ENCODE measurements around the gene GSTP1. TPM values are rescaled to one million over a fixed set of nuclear protein-coding genes. Genes with fewer than 3 reads are reported as not detected.
"Not testable (repeated sequence)": the region's sequence is repeated elsewhere in the genome, so short reads cannot be mapped to it uniquely, and the experiment has no call there.

Gene GSTP1
- total RNA-seq, 1 experiment from 2014 or later = 665 TPM

- no peak for DNase-seq (ENCODE audit: extremely low read depth, low read depth)
Observed at GRCh38 chr11:67562963-67563704, 20.5 kb upstream of the GSTP1 start.

- peak; percentile 47 for DNase-seq (ENCODE audit: extremely low read depth, low read depth)
Observed at GRCh38 chr11:67563705-67564114, 19.9 kb upstream of the GSTP1 start.

DNA sequence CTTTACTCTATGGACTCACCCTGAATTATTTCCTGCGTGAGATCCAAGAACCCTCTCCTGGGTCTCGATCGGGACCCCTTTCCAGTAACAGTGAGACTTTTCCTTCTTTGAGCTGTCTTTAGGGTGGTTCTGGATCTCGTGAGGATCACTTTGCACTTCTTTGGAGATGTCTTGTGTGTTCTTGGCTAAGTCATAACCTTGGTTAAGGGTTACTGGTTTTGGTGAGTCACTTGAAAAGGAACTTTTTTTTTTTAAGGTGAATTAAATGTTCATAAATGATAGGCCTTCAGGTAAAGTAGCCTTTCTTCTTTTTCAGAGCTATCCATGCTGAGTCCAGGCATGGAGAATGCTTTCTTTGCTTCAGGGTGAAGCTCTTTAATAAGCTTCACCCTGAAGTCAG lies 19.4 kb upstream of the GSTP1 start:
- no peak for DNase-seq (ENCODE audit: extremely low read depth, low read depth)

DNA sequence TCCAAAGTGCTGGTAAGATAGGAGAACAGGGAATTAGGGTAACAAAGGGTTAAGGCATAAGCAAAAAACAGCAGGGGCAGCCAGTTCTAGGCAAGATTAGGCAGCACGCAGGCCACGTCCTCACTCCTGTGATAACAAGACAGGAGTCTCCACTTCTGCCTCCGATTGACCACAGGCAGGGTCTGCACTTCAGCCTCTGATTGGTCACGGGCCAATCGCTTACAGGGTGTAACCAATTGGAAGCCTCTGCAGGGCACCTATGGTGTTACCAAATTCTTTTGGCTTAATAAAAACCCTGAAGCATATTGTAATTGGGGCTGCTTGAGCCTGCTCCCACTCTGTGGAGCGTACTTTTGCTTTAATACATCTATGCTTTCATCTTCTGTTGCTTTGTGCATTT lies 12.2 kb upstream of the GSTP1 start:
- no peak for DNase-seq (ENCODE audit: extremely low read depth, low read depth)

DNA sequence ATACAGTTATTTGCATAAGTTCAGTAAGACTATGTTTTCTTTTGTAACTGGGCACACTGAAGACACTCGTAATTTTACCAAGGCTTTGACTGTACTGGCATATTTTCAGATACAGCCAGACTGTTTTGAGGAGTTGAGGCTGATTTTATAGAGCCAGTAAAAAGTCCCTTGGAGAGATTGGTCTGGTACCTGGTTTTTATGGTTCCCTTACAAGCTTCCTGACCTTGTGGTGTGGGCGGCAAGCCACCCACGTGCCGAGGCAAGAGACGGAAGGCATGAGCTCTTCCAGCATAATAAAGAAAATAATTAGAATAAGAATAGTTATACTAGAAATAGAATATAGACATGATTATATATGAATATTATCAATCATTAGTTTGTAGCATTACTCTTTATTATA lies 11.3 kb upstream of the GSTP1 start:
- no peak for DNase-seq (ENCODE audit: extremely low read depth, low read depth)

DNA sequence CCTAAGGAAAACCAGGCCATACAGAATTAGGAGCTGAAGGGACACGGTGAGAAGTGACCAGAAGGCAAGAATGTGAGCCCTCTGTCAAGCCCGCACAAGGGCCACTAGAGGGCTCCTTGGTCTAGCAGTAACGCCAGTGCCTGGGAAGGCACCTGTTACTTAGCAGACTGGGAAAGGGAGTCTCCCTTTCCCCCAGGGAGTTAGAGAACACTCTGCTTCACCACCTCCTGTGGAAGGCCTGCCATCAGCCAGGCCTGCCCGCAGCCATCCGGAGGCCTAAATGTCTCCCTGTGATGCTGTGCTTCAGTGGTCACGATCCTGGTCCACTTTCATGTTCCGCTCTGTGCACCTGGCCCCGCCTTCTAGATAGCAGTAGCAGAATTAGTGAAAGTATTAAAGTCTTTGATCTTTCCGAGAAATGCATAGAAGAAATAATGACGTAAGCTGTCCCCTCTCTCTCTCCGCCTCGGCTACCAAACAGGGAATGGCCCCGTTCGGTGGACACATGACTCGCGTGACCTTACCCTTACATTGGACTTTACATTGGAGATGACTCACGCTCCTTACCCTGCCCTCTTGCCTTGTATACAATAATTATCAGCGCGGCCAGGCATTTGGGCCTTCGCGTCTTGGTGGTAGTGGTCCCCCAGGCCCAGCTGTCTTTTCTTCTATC lies 10.7 kb upstream of the GSTP1 start:
- DNase-seq (ENCODE audit: extremely low read depth, low read depth) = peak; percentile 61

GRCh38 chr11:67574938-67575337 lies 8.7 kb upstream of the GSTP1 start:
- no peak for DNase-seq (ENCODE audit: extremely low read depth, low read depth)

- no peak for DNase-seq (ENCODE audit: extremely low read depth, low read depth)
Observed at GRCh38 chr11:67576735-67577475, 6.7 kb upstream of the GSTP1 start.

DNA sequence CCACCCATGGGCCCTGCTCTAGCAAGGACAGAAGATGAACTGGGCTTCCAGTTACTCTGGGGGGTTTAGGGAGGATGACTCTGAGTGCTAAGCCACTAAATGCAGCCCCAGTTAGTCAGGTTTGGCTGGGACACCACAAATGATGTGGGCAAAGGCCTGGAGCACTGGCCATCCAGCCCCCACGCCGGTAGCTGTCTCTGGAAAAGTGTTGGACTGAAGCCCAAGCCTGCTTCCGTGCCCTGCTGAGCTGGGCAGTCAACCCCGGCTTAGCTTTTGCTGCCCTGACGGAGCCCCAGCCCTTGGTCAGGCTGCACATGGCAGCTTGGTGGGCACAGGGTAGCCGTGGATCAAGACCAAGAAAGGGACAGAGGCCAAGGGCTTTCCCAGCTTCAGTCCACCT lies 5.7 kb upstream of the GSTP1 start:
- no peak for DNase-seq (ENCODE audit: extremely low read depth, low read depth)

- DNase-seq (ENCODE audit: extremely low read depth, low read depth) = no peak
Observed at GRCh38 chr11:67581469-67581868, 2.1 kb upstream of the GSTP1 start.

GRCh38 chr11:67582011-67582410 lies 1.6 kb upstream of the GSTP1 start:
- DNase-seq (ENCODE audit: extremely low read depth, low read depth) = no peak

DNA sequence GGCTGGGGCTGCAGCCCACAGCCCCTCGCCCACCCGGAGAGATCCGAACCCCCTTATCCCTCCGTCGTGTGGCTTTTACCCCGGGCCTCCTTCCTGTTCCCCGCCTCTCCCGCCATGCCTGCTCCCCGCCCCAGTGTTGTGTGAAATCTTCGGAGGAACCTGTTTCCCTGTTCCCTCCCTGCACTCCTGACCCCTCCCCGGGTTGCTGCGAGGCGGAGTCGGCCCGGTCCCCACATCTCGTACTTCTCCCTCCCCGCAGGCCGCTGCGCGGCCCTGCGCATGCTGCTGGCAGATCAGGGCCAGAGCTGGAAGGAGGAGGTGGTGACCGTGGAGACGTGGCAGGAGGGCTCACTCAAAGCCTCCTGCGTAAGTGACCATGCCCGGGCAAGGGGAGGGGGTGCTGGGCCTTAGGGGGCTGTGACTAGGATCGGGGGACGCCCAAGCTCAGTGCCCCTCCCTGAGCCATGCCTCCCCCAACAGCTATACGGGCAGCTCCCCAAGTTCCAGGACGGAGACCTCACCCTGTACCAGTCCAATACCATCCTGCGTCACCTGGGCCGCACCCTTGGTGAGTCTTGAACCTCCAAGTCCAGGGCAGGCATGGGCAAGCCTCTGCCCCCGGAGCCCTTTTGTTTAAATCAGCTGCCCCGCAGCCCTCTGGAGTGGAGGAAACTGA lies 731 bp downstream of the GSTP1 start:
- DNase-seq (ENCODE audit: extremely low read depth, low read depth) = no peak

- no peak for DNase-seq (ENCODE audit: extremely low read depth, low read depth)
Observed at GRCh38 chr11:67584881-67585873, 1.6 kb downstream of the GSTP1 start.

DNA sequence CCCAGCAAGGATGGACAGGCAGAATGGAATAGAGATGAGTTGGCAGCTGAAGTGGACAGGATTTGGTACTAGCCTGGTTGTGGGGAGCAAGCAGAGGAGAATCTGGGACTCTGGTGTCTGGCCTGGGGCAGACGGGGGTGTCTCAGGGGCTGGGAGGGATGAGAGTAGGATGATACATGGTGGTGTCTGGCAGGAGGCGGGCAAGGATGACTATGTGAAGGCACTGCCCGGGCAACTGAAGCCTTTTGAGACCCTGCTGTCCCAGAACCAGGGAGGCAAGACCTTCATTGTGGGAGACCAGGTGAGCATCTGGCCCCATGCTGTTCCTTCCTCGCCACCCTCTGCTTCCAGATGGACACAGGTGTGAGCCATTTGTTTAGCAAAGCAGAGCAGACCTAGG lies 2.3 kb downstream of the GSTP1 start:
- no peak for DNase-seq (ENCODE audit: extremely low read depth, low read depth)

DNA sequence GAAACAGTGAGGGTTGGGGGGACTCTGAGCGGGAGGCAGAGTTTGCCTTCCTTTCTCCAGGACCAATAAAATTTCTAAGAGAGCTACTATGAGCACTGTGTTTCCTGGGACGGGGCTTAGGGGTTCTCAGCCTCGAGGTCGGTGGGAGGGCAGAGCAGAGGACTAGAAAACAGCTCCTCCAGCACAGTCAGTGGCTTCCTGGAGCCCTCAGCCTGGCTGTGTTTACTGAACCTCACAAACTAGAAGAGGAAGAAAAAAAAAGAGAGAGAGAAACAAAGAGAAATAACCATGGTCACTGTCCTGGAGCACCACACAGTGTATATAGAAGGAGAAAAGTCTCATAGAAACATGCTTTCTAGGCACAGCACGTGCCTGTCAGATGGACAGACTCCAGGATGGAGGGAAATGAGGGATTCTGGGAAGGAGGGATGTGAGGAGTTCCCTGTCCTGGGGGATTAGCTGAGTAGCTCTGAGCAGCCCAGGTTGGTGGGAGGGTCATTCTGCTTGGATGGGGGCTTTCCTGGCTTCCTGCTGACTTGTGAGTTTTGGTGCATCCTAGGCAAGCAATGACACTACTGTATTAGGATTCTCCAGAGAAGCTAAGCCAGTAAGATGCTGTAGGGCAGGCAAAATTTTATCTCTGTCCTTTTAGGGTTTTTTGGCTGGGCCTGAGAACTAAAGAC lies 3.1 kb downstream of the GSTP1 start:
- DNase-seq (ENCODE audit: extremely low read depth, low read depth) = no peak

GRCh38 chr11:67588136-67588503 lies 4.5 kb downstream of the GSTP1 start:
- no peak for DNase-seq (ENCODE audit: extremely low read depth, low read depth)

DNA sequence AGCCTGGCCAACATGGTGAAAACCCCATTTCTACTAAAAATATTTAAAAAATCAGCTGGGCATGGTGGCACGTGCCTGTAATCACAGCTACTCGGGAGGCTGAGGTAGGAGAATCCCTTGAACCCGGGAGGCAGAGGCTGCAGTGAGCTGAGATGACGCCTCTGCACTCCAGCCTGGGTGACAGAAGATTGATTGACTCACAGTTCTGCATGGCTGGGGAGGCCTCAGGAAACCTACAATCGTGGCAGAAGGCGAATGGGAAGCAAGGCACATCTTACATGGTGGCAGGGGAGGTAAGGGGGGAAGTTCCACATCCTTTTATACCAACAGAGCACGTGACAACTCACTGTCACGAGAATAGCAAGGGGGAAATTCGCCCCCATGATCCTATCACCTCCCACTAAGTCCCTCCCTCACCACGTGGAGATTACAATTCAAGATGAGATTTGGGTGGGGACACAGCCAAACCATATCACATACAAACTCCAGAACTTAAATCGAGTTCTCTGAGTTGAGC lies 5.3 kb downstream of the GSTP1 start:
- not testable (repeated sequence) for DNase-seq (ENCODE audit: extremely low read depth, low read depth)

DNA sequence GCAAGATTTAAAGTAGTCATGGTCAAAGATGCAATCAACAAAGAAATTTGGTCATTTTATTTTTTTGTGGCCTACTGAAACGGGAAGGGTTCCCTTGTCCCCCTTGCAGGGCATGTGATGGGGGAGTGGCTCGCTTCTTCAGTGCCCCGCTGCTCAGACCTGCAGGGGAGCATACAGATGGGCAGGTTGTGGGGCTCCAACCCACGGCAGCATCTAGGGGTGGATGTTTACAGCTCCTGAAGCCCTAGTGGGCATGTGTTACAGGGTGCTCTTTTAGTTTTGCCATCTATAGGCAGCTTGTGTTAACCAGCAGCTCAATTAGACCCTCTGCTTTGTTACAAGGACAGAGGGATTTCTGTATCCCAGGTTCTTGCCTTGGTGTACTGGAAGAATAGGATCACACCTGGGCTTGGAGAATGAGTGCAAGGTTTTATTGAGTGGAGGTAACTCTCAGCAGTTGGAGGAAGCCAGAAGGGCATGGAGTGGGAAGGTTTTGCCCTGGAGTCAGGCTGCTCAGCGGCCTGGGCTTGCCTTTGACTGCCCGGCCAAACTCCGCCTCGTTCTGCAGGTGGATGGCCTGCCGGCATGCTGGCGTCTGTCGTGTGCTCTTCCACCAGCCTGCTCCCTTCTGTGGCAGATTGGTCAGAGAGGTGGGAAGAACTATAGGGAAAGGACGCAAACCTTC lies 9.4 kb downstream of the GSTP1 start:
- no peak for DNase-seq (ENCODE audit: extremely low read depth, low read depth)

GRCh38 chr11:67593565-67593905 lies 9.9 kb downstream of the GSTP1 start:
- DNase-seq (ENCODE audit: extremely low read depth, low read depth) = no peak

Measured in NCI-H460 (cell line).